IMR-90 (cell line): ENCODE data around the gene CERS6.

Experiments
- MXI1 ChIP-seq: IDR thresholded peaks from 2 replicates; pipeline ENCODE4 v1.6.1; 2012; ENCODE audit warnings: low read depth, mild to moderate bottlenecking, low read length, moderate library complexity, borderline replicate concordance
- POLR2A ChIP-seq: IDR thresholded peaks from 2 replicates; pipeline ENCODE4 v1.6.1; 2012; ENCODE audit warnings: mild to moderate bottlenecking, low read depth, low read length
- RCOR1 ChIP-seq: IDR thresholded peaks from 2 replicates; pipeline ENCODE4 v1.6.1; 2012; ENCODE audit warnings: mild to moderate bottlenecking, low read length, improper control_type of control experiment; ENCODE audit not compliant: insufficient replicate concordance
- SMC3 ChIP-seq: fragments of 150-350 bp; IDR thresholded peaks from 2 replicates; pipeline ENCODE4 v1.6.1; 2016; ENCODE audit warnings: low read depth, mild to moderate bottlenecking, antibody characterized with exemption, low read length, moderate library complexity
- USF2 ChIP-seq: fragments of 150-350 bp; IDR thresholded peaks from 2 replicates; pipeline ENCODE4 v1.6.1; 2017; ENCODE audit warnings: mild to moderate bottlenecking, antibody characterized with exemption, low read length, low read depth
- TF ChIP-seq, protein P1 (sequence below): conservative IDR thresholded peaks from 2 replicates; pipeline ENCODE4 v1.5.1; 2012; ENCODE audit warnings: mild to moderate bottlenecking, low read depth, low read length, improper control_type of control experiment
- TF ChIP-seq, protein P2 (sequence below): fragments of 150-350 bp; IDR thresholded peaks from 2 replicates; pipeline ENCODE4 v1.6.1; 2016; ENCODE audit warnings: low read depth, mild to moderate bottlenecking, low read length, moderate library complexity, borderline replicate concordance

DNA sequence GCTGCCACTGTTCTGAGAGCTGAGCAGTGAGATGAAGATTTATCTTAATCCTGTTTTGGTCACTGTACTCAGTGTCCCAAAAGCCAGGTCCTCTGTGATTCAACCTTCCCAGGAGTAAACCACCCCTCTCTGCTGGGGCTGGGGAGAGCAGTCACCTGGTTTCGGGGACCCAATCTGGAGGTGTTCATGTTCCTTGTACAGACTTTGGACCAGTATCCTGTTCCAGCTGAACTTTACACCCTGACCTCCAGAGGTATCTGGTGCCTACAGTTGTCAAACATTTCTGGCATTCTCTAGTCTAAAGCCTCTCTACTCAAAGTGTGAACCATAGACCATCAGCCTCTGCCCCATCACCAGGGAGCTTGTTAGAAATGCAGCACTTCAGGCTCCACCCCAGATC, 22.1 kb downstream of the CERS6 start:
- TF ChIP-seq, protein P1, sequence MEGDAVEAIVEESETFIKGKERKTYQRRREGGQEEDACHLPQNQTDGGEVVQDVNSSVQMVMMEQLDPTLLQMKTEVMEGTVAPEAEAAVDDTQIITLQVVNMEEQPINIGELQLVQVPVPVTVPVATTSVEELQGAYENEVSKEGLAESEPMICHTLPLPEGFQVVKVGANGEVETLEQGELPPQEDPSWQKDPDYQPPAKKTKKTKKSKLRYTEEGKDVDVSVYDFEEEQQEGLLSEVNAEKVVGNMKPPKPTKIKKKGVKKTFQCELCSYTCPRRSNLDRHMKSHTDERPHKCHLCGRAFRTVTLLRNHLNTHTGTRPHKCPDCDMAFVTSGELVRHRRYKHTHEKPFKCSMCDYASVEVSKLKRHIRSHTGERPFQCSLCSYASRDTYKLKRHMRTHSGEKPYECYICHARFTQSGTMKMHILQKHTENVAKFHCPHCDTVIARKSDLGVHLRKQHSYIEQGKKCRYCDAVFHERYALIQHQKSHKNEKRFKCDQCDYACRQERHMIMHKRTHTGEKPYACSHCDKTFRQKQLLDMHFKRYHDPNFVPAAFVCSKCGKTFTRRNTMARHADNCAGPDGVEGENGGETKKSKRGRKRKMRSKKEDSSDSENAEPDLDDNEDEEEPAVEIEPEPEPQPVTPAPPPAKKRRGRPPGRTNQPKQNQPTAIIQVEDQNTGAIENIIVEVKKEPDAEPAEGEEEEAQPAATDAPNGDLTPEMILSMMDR: no peak
- no peak for TF ChIP-seq POLR2A
- TF ChIP-seq RCOR1: no peak
- no peak for TF ChIP-seq SMC3
- TF ChIP-seq, protein P2, sequence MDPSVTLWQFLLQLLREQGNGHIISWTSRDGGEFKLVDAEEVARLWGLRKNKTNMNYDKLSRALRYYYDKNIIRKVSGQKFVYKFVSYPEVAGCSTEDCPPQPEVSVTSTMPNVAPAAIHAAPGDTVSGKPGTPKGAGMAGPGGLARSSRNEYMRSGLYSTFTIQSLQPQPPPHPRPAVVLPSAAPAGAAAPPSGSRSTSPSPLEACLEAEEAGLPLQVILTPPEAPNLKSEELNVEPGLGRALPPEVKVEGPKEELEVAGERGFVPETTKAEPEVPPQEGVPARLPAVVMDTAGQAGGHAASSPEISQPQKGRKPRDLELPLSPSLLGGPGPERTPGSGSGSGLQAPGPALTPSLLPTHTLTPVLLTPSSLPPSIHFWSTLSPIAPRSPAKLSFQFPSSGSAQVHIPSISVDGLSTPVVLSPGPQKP: no peak
- TF ChIP-seq MXI1: no peak
- no peak for TF ChIP-seq USF2
